Fibroblast of mammary gland (primary cell): Measurements from ENCODE around the gene CUEDC2.
"Not testable (repeated sequence)": the region's sequence is repeated elsewhere in the genome, so short reads cannot be mapped to it uniquely, and the experiment has no call there.

Experiments
- DNase-seq: peaks from one replicate; pipeline ENCODE4 v3.0.0-alpha.2; 2010; ENCODE audit warnings: low read depth
- H3K4me3 ChIP-seq: 2 replicates; pipeline ENCODE4 v1.5.1; 2011; ENCODE audit warnings: low read depth, mild to moderate bottlenecking, low read length, moderate library complexity; ENCODE audit not compliant: control insufficient read depth
- TF ChIP-seq, protein P1 (sequence below): conservative IDR thresholded peaks from 2 replicates; pipeline ENCODE4 v1.5.1; 2011; ENCODE audit warnings: low read depth, low read length, inconsistent platforms; ENCODE audit not compliant: control insufficient read depth, insufficient read depth

CUEDC2 gene

DNA sequence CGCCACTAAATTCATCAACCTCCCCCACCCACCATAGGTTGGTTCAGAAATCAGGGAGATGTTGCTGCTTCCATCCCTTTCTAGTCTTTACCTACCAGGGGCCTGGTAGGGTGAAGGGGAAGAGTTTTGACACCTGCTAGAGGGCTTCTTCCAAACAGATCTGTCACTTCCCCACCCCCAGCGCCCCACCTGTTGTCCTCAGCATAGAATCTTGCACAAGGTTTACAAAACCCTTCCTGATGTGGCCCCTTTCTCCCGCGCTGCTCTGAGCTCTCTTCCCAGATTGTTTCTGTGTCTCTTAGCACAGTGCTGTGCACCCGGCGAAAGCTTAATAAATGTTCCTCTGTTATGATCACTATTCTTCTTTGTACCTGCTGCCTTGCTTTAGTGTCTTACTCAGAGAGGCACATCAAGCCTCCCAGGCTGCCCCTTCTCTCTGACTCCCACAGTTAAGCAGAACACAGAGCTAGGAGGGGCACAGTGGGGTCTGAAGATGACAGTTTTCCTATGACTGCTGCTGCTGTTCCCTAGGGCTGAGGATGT is 30.2 kb upstream of the CUEDC2 start:
- no peak overlapping the region for H3K4me3 ChIP-seq
- DNase-seq = no peak
- TF ChIP-seq, protein P1, sequence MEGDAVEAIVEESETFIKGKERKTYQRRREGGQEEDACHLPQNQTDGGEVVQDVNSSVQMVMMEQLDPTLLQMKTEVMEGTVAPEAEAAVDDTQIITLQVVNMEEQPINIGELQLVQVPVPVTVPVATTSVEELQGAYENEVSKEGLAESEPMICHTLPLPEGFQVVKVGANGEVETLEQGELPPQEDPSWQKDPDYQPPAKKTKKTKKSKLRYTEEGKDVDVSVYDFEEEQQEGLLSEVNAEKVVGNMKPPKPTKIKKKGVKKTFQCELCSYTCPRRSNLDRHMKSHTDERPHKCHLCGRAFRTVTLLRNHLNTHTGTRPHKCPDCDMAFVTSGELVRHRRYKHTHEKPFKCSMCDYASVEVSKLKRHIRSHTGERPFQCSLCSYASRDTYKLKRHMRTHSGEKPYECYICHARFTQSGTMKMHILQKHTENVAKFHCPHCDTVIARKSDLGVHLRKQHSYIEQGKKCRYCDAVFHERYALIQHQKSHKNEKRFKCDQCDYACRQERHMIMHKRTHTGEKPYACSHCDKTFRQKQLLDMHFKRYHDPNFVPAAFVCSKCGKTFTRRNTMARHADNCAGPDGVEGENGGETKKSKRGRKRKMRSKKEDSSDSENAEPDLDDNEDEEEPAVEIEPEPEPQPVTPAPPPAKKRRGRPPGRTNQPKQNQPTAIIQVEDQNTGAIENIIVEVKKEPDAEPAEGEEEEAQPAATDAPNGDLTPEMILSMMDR = no peak

DNA sequence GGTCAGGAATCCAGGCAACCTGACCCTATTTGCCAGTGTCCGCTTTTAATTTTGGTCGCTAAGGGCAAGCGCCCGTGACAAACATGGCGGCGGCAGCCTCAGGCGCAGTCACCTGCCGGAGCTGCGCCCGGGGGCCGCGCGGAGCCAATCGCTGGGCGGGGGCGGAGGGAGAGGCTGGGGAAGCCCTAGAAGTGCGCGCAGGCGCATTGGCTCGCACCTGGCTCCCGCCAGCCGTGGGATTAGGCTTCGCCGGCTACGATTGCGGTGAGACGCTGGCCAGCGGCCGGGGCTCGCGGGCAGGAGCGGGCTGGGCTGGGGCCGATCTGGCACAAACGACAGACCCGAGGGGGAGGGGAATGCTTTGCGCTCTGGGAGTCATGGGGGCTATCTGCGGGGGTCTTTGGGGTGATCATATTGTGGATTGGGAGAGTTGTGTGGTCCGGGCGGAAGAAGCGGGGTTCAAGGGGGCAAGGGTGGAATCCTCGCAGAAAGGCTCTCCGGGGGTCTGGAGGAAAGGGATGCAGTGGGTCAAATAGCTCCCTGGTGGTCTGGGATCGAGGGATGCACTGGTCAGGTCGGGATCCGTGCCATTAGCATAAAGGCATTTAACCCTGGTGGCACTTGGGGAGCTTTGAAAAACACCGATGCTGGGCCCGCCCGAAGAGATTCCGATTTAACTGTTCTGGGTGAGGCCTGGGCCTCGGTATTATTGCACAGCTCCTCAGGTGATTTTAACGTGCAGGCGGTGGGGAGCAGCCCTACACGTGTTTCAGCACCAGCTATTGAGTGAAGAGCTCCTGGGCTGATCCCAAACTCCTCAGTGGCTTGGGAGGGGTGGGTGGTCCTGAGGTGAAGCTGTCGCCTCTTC is 29.0 kb upstream of the CUEDC2 start:
- peak overlapping the region; percentile 55 for H3K4me3 ChIP-seq
- TF ChIP-seq, protein P1 = no peak
- DNase-seq = peak; percentile 63

- TF ChIP-seq, protein P1 = no peak
- DNase-seq = no peak
- peak overlapping the region; percentile 55 for H3K4me3 ChIP-seq
Measured at GRCh38 chr10:102460836-102461186, 28.4 kb upstream of the CUEDC2 start.

DNA sequence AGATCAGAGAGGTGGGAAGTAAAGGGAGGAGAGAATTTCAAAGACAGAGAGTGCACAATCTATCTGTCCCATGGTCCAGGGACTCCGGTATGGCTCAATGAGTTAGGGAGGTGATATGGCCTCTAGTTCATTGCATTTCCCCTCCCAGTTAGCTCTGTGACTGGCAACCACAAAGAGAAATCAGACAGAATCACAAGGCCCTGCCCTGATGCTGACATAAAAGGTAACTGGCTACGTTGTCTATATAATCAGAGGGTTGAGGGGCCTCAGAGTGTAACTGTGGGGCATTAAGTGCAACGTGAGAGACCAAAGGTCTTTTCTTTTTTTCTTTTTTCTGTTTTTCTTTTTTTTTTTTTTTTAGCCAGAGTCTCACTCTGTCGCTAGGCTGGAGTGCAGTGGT is 26.3 kb upstream of the CUEDC2 start:
- no peak overlapping the region for H3K4me3 ChIP-seq
- no peak for DNase-seq
- TF ChIP-seq, protein P1 = no peak

- peak; percentile 93 for DNase-seq
- TF ChIP-seq, protein P1 = no peak
- no peak overlapping the region for H3K4me3 ChIP-seq
Measured at GRCh38 chr10:102457591-102458150, 25.3 kb upstream of the CUEDC2 start.

- peak; percentile 91 for DNase-seq
- TF ChIP-seq, protein P1 = no peak
- H3K4me3 ChIP-seq = no peak overlapping the region
Measured at GRCh38 chr10:102455893-102456471, 23.6 kb upstream of the CUEDC2 start.

- not testable (repeated sequence) for DNase-seq, H3K4me3 ChIP-seq
Measured at GRCh38 chr10:102454662-102455487, 22.5 kb upstream of the CUEDC2 start.
